ENCODE measurements around the gene HPX.
"Not testable (repeated sequence)": the region's sequence is repeated elsewhere in the genome, so short reads cannot be mapped to it uniquely, and the experiment has no call there.

The HPX gene

DNA sequence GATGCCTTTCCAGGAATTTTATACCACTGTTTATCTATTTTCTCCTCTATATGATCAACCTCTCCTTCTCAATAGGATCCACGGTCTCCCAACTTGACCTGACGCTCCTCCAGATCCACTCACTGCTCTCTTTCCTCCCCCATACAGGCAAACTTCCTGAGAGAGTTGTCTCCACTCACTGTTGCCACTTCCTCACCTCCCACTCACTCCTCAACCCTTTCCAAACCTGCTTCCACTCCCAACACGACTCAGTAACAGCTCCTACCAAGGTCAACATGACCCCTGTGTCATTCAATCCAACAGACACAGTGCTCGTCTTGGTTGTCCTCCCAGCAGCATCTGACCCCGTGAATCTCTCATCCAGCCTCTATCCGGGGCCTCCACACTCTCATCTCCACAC is 25.0 kb downstream of the HPX start:
- no peak for DNase-seq (ENCODE audit: low read depth in 2 of 2)

DNA sequence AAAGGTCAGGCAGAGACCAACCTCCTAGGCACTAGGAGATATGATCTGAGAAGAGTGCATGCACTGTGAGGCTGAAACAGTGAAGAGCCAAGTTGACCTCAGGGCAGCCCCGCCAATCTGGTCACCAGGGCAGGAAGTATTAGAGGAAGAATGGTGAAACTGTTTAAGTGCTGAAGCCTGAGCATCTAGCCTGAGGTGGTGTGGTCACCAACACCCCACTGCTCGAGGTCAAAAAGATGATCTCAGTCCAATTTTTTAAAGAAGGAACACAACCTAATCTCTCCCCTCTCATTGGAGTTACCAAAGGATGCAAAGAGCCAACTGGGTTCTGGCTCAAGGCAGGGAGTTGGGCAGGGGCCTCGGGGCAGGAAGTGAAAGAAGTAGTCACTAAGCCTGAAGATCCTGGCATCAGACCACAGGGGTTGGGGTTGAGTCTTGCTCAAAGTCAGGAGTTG is 25.9 kb downstream of the HPX start:
- no peak for DNase-seq (ENCODE audit: low read depth in 2 of 2)

- DNase-seq (ENCODE audit: low read depth in 2 of 2), result peak in 1 of 2 donors; percentile 36
These were observed 27.0 kb downstream of the HPX start for GRCh38 chr11:6413791-6414201.

DNA sequence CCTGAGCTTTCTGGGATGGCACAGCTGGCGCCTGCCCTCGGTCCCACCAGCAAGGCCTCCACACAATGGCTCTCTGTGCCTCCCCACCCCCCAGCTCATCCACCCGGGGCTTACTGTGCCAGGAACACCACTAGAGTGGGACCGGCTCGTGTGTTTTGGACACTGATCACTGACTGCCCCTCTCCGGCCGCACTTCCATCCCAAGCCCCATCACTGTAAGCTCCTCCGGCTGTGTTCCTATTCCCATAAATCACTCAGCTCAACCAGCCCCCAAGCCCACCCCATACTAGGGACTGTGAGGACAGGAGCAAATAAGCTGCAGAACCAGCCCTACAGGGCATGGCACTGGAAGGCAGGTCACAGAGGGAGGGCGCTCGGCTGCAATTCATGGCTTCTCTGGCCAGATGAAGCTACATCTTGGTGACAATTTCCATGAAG is 29.2 kb downstream of the HPX start:
- no peak for DNase-seq (ENCODE audit: low read depth in 2 of 2)

- DNase-seq (ENCODE audit: low read depth in 2 of 2), result no peak
These were observed 29.9 kb downstream of the HPX start for GRCh38 chr11:6410695-6411430.

DNA sequence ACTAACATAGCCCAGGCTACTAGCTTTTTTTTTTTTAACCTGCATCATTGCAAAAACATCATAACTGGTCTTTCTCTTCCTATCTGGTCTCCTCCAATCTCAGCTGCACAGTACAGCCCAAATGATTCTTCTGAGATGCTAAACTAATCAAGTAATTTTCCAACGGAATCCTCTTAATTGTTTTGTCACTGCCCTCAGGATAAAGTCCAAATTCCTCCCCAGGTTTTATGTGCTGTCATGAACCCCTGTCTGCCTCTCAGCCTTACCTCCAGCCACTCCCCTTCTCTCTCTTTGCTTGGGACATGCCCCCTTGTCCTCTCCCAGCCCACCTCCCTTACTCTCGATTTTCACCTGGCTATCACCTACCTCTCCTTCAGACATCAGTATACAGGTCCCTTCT is 34.4 kb downstream of the HPX start:
- DNase-seq (ENCODE audit: low read depth in 2 of 2), result no peak

GRCh38 chr11:6405846-6406245 is 34.9 kb downstream of the HPX start:
- DNase-seq (ENCODE audit: low read depth in 2 of 2), result no peak

GRCh38 chr11:6405052-6405667 is 35.6 kb downstream of the HPX start:
- no peak for DNase-seq (ENCODE audit: low read depth in 2 of 2)

DNA sequence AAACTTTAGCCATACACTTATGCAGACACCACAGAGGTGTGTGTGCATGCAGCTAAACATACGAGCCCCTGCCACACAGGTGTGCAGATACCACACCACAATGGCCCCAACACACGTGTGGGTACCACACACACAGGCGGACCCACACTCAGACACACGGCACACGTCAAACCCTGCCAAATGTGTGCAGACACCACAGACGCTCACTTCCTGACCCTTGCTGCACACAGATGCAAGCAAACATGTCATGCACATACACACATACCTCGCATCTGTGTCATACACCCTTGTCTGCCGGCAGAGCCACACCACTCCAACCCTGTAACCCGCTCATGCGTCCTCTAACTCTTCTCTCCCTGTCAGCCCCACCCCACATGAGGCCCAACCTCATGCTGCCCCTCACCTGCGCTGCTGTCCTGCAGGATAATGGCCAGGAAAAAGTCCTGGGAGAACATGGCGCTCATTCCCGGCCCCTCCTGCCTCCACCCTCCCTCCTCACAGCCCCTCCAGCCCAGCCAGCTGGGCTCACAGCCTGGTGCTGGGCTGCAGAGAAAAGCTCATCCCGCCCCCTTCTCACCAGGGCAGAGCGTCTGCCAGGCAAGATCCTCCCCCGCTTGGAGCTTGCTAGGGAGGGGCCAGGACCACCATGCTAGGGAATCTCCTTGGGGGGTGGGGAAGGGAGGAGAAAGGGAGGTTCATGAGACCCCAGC is 36.3 kb downstream of the HPX start:
- DNase-seq (ENCODE audit: low read depth in 2 of 2), result no peak

- DNase-seq (ENCODE audit: low read depth in 2 of 2), result no peak
These were observed 37.2 kb downstream of the HPX start for GRCh38 chr11:6403539-6403938.

GRCh38 chr11:6402561-6402981 is 38.2 kb downstream of the HPX start:
- DNase-seq (ENCODE audit: low read depth in 2 of 2), result peak in 1 of 2 donors; percentile 54

GRCh38 chr11:6402061-6402470 is 38.7 kb downstream of the HPX start:
- DNase-seq (ENCODE audit: low read depth in 2 of 2), result no peak

- DNase-seq (ENCODE audit: low read depth in 2 of 2), result no peak
These were observed 39.3 kb downstream of the HPX start for GRCh38 chr11:6401464-6401863.

DNA sequence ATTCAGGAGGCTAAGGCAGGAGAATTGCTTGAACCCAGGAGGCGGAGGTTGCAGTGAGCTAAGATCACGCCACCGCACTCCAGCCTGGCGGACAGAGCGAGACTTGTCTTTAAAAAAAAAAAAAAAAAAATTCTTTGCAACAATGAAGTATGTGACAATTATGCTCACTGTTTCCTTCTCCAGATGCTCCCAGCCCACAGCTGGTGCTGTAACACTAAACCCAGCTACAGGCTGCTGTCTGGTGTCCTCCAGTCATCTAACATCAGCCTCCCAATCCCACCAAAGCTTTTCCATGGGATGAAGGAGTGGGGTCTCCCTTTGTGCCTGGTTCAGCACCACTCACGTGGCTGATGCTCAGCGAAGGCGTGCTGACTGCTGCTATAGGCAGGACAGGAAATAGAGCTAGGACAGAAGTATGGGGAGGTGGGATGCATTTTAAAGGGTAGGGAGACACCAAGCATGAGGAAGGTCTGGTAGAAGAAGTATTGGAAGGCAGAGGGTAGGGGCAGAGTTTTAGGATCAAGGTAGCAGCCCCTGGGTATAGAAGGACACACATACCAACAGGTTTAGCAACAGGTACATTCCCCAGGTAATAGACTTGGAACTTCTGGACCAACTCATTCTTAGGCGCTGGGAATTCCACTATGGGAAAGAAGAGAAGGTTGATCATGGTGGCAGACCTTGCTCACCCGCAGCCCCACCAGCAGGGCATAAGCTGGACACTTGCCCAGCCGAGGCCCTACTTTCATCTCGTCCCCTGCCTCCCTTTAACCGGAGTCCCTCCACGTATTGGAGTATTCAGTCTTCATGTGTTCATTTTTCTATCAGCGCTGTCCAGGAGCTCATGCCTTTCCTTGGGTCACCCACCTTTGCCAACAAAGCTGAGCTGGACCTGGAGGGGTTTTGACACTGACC is 40.1 kb downstream of the HPX start:
- DNase-seq (ENCODE audit: low read depth in 2 of 2), result no peak

DNA sequence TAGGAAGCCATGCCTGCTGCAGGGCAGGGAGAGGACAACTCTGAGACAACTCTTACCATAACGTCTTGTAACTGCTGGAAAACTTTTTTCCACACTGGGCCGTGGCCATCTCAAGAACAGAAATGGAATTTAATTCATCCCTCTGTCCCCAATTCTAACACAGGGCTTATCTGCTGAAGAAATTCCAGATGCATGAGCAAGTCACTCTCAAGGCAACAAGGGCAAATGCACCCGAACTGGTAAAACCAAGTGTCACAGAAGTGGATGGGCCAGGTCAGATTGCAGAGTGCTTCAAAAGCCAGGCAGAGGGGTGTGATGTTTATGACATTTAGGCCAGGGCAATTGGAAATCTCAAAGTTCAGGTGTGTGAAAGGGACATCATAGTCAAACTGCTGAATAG is 43.2 kb downstream of the HPX start:
- no peak for DNase-seq (ENCODE audit: low read depth in 2 of 2)

DNA sequence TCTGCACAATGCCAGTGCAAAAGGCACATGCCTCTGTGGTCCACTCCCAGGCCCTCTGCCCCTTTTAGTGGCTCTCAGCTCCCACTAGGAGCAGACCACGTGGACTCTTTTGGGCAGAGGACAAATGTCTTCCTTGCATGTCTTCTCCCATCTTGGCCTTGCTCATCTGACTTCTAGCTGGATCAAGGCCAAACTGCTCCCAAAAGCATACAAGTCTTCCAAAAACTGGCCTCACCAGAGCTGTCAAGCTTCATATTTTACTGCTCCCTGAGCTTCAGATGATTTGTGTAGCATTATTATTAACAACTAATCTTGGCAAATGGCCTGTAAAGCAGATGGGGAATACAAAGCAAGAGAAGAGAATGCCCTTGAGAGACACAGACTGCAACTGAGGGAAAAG is 43.6 kb downstream of the HPX start:
- DNase-seq (ENCODE audit: low read depth in 2 of 2), result no peak

DNA sequence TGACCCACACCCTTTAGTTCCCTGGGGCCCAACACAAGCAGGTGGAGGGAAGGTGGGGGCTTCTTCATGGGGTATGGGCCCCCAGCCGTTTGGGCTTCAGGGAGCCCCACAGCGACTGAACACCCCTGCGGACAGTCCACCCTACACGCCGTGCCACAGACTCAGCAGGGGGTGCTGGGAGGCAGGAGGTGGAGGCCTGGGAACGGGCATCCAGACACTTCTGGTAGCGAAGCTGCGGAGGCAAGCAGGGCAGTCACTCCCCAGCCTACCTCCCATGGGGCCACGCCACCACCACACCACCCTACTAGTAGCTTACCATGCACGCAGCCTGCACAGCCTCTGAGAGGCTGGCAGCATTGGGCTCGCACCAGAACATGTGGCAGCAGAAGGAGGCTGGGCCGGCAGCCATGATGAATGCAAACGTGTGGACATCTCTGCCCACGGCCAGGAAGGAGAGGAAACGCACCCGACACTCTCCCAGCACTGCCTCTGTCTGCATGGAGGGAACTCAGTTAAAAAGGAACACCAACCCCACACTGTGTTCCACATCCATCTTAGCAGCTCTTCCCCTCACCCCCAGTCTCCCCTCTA is 45.2 kb downstream of the HPX start:
- no peak for DNase-seq (ENCODE audit: low read depth in 2 of 2)

DNA sequence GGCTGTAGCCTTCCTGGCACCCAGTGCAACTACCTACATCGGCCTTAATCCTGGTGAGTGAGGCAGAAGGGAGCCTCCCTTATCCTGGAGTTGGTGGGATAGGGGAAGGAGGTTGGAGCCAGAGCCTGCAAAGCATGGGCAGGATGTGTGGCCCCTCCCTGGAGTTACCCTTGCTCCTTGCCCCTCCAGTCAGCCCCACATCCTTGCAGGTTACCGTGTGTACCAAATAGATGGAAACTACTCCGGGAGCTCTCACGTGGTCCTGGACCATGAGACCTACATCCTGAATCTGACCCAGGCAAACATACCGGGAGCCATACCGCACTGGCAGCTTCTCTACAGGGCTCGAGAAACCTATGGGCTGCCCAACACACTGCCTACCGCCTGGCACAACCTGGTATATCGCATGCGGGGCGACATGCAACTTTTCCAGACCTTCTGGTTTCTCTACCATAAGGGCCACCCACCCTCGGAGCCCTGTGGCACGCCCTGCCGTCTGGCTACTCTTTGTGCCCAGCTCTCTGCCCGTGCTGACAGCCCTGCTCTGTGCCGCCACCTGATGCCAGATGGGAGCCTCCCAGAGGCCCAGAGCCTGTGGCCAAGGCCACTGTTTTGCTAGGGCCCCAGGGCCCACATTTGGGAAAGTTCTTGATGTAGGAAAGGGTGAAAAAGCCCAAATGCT is 46.7 kb downstream of the HPX start:
- DNase-seq (ENCODE audit: low read depth in 2 of 2), result no peak

DNA sequence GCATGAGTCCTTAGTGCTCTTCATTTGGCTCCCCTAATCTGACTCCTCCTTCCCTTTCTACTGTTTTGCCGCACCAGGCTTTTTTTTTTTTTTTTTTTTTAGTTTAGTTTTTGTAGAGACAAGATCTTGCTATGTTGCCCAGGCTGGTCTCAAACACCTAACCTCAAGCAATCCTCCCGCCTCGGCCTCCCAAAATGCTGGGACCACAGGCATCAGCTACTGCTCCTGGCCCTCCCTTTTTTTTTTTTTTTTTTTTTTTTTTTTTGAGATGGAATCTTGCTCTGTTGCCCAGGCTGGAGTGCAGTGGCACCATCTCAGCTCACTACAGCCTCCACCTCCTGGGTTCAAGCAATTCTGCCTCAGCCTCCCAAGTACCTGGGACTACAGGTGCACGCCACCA is 48.5 kb downstream of the HPX start:
- not testable (repeated sequence) for DNase-seq (ENCODE audit: low read depth in 2 of 2)

DNA sequence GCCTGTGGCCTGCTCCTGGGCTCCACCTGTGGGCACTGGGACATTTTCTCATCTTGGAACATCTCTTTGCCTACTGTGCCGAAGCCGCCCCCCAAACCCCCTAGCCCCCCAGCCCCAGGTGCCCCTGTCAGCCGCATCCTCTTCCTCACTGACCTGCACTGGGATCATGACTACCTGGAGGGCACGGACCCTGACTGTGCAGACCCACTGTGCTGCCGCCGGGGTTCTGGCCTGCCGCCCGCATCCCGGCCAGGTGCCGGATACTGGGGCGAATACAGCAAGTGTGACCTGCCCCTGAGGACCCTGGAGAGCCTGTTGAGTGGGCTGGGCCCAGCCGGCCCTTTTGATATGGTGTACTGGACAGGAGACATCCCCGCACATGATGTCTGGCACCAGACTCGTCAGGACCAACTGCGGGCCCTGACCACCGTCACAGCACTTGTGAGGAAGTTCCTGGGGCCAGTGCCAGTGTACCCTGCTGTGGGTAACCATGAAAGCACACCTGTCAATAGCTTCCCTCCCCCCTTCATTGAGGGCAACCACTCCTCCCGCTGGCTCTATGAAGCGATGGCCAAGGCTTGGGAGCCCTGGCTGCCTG is 49.2 kb downstream of the HPX start:
- no peak for DNase-seq (ENCODE audit: low read depth in 2 of 2)
